ENCODE results near the gene CAMKK1.

CAMKK1 gene

GRCh38 chr17:3897731-3898130 is 4.9 kb upstream of the CAMKK1 start:
- Histone ChIP-seq H3K4me1 (ENCODE audit: control insufficient read depth in 1 of 2, insufficient read depth in 1 of 2, low read depth in 1 of 2, low read length in 1 of 2) (peaks cover 25 to 30% of the 10 kb centered on the region in 2 experiments), H3K36me3 (peaks cover 76% of the 10 kb centered on the region), H3K9me3 (no peaks in the 10 kb centered on the region), H3K4me3 (ENCODE audit: low read depth in 1 of 2, low read length in 1 of 2) (no peak overlapping the region), H3K27me3 (no peaks in the 10 kb centered on the region), H3K27ac (no peak overlapping the region)
- TF ChIP-seq CTCF (IDR thresholded peaks at IDR 0.05): no peak

GRCh38 chr17:3896968-3897235 is 4.0 kb upstream of the CAMKK1 start:
- Histone ChIP-seq H3K27ac (peak overlapping the region; percentile 87), H3K9me3 (no peaks in the 10 kb centered on the region), H3K27me3 (no peaks in the 10 kb centered on the region), H3K36me3 (peaks cover 68% of the 10 kb centered on the region), H3K4me3 (ENCODE audit: low read depth in 1 of 2, low read length in 1 of 2) (no peak overlapping the region), H3K4me1 (ENCODE audit: control insufficient read depth in 1 of 2, insufficient read depth in 1 of 2, low read depth in 1 of 2, low read length in 1 of 2) (peaks cover 28 to 35% of the 10 kb centered on the region in 2 experiments)
- no peak for TF ChIP-seq CTCF (IDR thresholded peaks at IDR 0.05)

- H3K27ac ChIP-seq: peak overlapping the region; percentile 87
- peaks cover 62% of the 10 kb centered on the region for H3K36me3 ChIP-seq
- H3K4me1 ChIP-seq (ENCODE audit: control insufficient read depth in 1 of 2, insufficient read depth in 1 of 2, low read depth in 1 of 2, low read length in 1 of 2): peaks cover 33 to 41% of the 10 kb centered on the region in 2 experiments
- no peak for TF ChIP-seq CTCF (IDR thresholded peaks at IDR 0.05)
- H3K27me3 ChIP-seq: peaks cover 5% of the 10 kb centered on the region
- no peak overlapping the region for H3K4me3 ChIP-seq (ENCODE audit: low read depth in 1 of 2, low read length in 1 of 2)
- H3K9me3 ChIP-seq: no peaks in the 10 kb centered on the region
Measured at GRCh38 chr17:3896108-3896967, 3.5 kb upstream of the CAMKK1 start.

GRCh38 chr17:3895354-3895753 is 2.5 kb upstream of the CAMKK1 start:
- Histone ChIP-seq H3K36me3 (peaks cover 52% of the 10 kb centered on the region), H3K9me3 (no peaks in the 10 kb centered on the region), H3K27me3 (peaks cover 5% of the 10 kb centered on the region), H3K4me1 (ENCODE audit: control insufficient read depth in 1 of 2, insufficient read depth in 1 of 2, low read depth in 1 of 2, low read length in 1 of 2) (peaks cover 37 to 51% of the 10 kb centered on the region in 2 experiments), H3K4me3 (ENCODE audit: low read depth in 1 of 2, low read length in 1 of 2) (no peak overlapping the region), H3K27ac (peak overlapping the region; percentile 87)
- no peak for TF ChIP-seq CTCF (IDR thresholded peaks at IDR 0.05)

GRCh38 chr17:3894911-3895343 is 2.1 kb upstream of the CAMKK1 start:
- TF ChIP-seq CTCF (IDR thresholded peaks at IDR 0.05): no peak
- Histone ChIP-seq H3K27me3 (peaks cover 5% of the 10 kb centered on the region), H3K4me1 (ENCODE audit: control insufficient read depth in 1 of 2, insufficient read depth in 1 of 2, low read depth in 1 of 2, low read length in 1 of 2) (peaks cover 37 to 55% of the 10 kb centered on the region in 2 experiments), H3K36me3 (peaks cover 48% of the 10 kb centered on the region), H3K27ac (peak overlapping the region; percentile 87), H3K9me3 (no peaks in the 10 kb centered on the region), H3K4me3 (ENCODE audit: low read depth in 1 of 2, low read length in 1 of 2) (no peak overlapping the region)

All from neutrophil (primary cell).